GM23338 (cell line): ENCODE data around the gene FLNA. TPM values are rescaled to one million over a fixed set of nuclear protein-coding genes. Genes with fewer than 3 reads are reported as not detected.

Experiments
- ATAC-seq: fragments of 200-7000 bp; cut with Tn5 transposase; 3 replicates; pipeline ENCODE4 v1.9.1; 2020
- DNase-seq: peaks from one replicate; pipeline ENCODE4 v3.0.0-alpha.2; 2015; ENCODE audit warnings: low spot score
- H2AFZ ChIP-seq: fragments of 200-600 bp; sonication (generic); 2 replicates; pipeline ENCODE4 v1.8.0; 2016; ENCODE audit warnings: antibody characterized with exemption, mild to moderate bottlenecking, moderate library complexity
- H3F3A ChIP-seq: fragments of 200-600 bp; sonication (generic); replicated peaks from 2 replicates; pipeline ENCODE4 v1.8.0; 2017; ENCODE audit warnings: antibody characterized with exemption, mixed run types, low read depth
- H3K27ac ChIP-seq: fragments of 200-600 bp; sonication (generic); 2 replicates; pipeline ENCODE4 v1.6.1; 2016; ENCODE audit warnings: low read depth
- H3K27me3 ChIP-seq: fragments of 200-600 bp; sonication (generic); 2 replicates; pipeline ENCODE4 v1.8.0; 2016; ENCODE audit warnings: mild to moderate bottlenecking, mixed run types, moderate library complexity; ENCODE audit not compliant: insufficient read depth
- H3K36me3 ChIP-seq: fragments of 200-600 bp; sonication (generic); 2 replicates; pipeline ENCODE4 v1.8.0; 2016; ENCODE audit warnings: mild to moderate bottlenecking; ENCODE audit not compliant: insufficient read depth
- H3K4me1 ChIP-seq: fragments of 200-600 bp; sonication (generic); 2 replicates; pipeline ENCODE4 v1.8.0; 2016; ENCODE audit warnings: mild to moderate bottlenecking, moderate library complexity; ENCODE audit not compliant: insufficient read depth
- H3K4me2 ChIP-seq: fragments of 200-600 bp; sonication (generic); 2 replicates; pipeline ENCODE4 v1.7.1; 2017; ENCODE audit warnings: mixed run types
- H3K4me3 ChIP-seq: fragments of 200-600 bp; sonication (generic); 2 replicates; pipeline ENCODE4 v1.6.1; 2016; ENCODE audit warnings: mixed run types
- H3K79me2 ChIP-seq: fragments of 200-600 bp; sonication (generic); replicated peaks from 2 replicates; pipeline ENCODE4 v1.8.0; 2017; ENCODE audit warnings: mild to moderate bottlenecking; ENCODE audit not compliant: insufficient read depth
- H3K9me2 ChIP-seq: fragments of 200-600 bp; sonication (generic); 2 replicates; pipeline ENCODE4 v1.8.0; 2017; ENCODE audit not compliant: insufficient read depth
- H4K20me1 ChIP-seq: fragments of 200-600 bp; sonication (generic); replicated peaks from 2 replicates; pipeline ENCODE4 v1.8.0; 2017; ENCODE audit warnings: mild to moderate bottlenecking; ENCODE audit not compliant: insufficient read depth
- H3K27ac Mint-ChIP-seq: 2 replicates; pipeline ENCODE4 v1.8.0; 2020; ENCODE audit warnings: inconsistent platforms, mild to moderate bottlenecking, moderate library complexity, mixed read lengths
- H3K27me3 Mint-ChIP-seq: 3 replicates; pipeline ENCODE4 v1.8.0; 2022; ENCODE audit warnings: low read depth, mild to moderate bottlenecking, moderate library complexity, mixed read lengths, inconsistent platforms; ENCODE audit not compliant: insufficient read depth, poor library complexity
- H3K36me3 Mint-ChIP-seq: 3 replicates; pipeline ENCODE4 v1.8.0; 2021; ENCODE audit warnings: low read depth, mild to moderate bottlenecking, inconsistent platforms, moderate library complexity, mixed read lengths
- H3K4me1 Mint-ChIP-seq: 3 replicates; pipeline ENCODE4 v1.8.0; 2020; ENCODE audit warnings: mild to moderate bottlenecking, inconsistent platforms, mixed read lengths
- H3K4me3 Mint-ChIP-seq: 3 replicates; pipeline ENCODE4 v1.8.0; 2021; ENCODE audit warnings: moderate library complexity, mild to moderate bottlenecking, inconsistent platforms, mixed read lengths
- H3K9me3 Mint-ChIP-seq: 3 replicates; pipeline ENCODE4 v1.8.0; 2020; ENCODE audit warnings: moderate library complexity, mild to moderate bottlenecking, inconsistent platforms, mixed read lengths
- CTCF ChIP-seq, 2 experiments: fragments of 200-600 bp in 1 of 2; sonication (generic) in 1 of 2; conservative IDR thresholded peaks; 2 replicates each; pipeline versions ENCODE4 v1.5.1 to v1.6.1; 2016 to 2017; ENCODE audit warnings: antibody characterized with exemption in 2 of 2, low read depth in 2 of 2, mild to moderate bottlenecking in 2 of 2, moderate library complexity in 1 of 2
- EZH2 ChIP-seq: fragments of 200-600 bp; sonication (generic); IDR thresholded peaks from one replicate; pipeline ENCODE4 v1.8.0; 2017; ENCODE audit warnings: antibody characterized with exemption, mild to moderate bottlenecking, low read depth; ENCODE audit not compliant: unreplicated experiment
- EZH2phosphoT487 ChIP-seq: fragments of 200-600 bp; sonication (generic); IDR thresholded peaks from one replicate; pipeline ENCODE4 v1.8.1; 2018; ENCODE audit warnings: antibody characterized with exemption; ENCODE audit not compliant: unreplicated experiment
- POLR2AphosphoS5 ChIP-seq: IDR thresholded peaks from 2 replicates; pipeline ENCODE4 v1.6.1; 2016; ENCODE audit warnings: antibody characterized with exemption, low read depth
- polyA plus RNA-seq: library from polyadenylated mRNA; unstranded; fragments of >200 nt; fragmentation: Nextera tagmentation; extraction: Ambion mirVana; gene quantifications from 2 replicates; pipeline ENCODE4 v1.2.1, GENCODE V29; 2016
- total RNA-seq: library from RNA; depleted of rRNA; stranded (reverse); fragments of >200 nt; shearing (Covaris generic); gene quantifications from 2 replicates; pipeline ENCODE4 v1.2.3, GENCODE V29; 2014
- TF ChIP-seq, protein P1 (sequence below): fragments of 250-450 bp; sonication (Bioruptor Pico); IDR thresholded peaks from 2 replicates; pipeline ENCODE4 v1.5.0; 2020; ENCODE audit warnings: mild to moderate bottlenecking, moderate library complexity

FLNA gene
- total and polyA plus RNA-seq, 2 experiments from 2014 or later = 579 to 1,445 TPM

GRCh38 chrX:154351183-154352011, 23.0 kb downstream of the FLNA start (continued):
- TF ChIP-seq, protein P1, sequence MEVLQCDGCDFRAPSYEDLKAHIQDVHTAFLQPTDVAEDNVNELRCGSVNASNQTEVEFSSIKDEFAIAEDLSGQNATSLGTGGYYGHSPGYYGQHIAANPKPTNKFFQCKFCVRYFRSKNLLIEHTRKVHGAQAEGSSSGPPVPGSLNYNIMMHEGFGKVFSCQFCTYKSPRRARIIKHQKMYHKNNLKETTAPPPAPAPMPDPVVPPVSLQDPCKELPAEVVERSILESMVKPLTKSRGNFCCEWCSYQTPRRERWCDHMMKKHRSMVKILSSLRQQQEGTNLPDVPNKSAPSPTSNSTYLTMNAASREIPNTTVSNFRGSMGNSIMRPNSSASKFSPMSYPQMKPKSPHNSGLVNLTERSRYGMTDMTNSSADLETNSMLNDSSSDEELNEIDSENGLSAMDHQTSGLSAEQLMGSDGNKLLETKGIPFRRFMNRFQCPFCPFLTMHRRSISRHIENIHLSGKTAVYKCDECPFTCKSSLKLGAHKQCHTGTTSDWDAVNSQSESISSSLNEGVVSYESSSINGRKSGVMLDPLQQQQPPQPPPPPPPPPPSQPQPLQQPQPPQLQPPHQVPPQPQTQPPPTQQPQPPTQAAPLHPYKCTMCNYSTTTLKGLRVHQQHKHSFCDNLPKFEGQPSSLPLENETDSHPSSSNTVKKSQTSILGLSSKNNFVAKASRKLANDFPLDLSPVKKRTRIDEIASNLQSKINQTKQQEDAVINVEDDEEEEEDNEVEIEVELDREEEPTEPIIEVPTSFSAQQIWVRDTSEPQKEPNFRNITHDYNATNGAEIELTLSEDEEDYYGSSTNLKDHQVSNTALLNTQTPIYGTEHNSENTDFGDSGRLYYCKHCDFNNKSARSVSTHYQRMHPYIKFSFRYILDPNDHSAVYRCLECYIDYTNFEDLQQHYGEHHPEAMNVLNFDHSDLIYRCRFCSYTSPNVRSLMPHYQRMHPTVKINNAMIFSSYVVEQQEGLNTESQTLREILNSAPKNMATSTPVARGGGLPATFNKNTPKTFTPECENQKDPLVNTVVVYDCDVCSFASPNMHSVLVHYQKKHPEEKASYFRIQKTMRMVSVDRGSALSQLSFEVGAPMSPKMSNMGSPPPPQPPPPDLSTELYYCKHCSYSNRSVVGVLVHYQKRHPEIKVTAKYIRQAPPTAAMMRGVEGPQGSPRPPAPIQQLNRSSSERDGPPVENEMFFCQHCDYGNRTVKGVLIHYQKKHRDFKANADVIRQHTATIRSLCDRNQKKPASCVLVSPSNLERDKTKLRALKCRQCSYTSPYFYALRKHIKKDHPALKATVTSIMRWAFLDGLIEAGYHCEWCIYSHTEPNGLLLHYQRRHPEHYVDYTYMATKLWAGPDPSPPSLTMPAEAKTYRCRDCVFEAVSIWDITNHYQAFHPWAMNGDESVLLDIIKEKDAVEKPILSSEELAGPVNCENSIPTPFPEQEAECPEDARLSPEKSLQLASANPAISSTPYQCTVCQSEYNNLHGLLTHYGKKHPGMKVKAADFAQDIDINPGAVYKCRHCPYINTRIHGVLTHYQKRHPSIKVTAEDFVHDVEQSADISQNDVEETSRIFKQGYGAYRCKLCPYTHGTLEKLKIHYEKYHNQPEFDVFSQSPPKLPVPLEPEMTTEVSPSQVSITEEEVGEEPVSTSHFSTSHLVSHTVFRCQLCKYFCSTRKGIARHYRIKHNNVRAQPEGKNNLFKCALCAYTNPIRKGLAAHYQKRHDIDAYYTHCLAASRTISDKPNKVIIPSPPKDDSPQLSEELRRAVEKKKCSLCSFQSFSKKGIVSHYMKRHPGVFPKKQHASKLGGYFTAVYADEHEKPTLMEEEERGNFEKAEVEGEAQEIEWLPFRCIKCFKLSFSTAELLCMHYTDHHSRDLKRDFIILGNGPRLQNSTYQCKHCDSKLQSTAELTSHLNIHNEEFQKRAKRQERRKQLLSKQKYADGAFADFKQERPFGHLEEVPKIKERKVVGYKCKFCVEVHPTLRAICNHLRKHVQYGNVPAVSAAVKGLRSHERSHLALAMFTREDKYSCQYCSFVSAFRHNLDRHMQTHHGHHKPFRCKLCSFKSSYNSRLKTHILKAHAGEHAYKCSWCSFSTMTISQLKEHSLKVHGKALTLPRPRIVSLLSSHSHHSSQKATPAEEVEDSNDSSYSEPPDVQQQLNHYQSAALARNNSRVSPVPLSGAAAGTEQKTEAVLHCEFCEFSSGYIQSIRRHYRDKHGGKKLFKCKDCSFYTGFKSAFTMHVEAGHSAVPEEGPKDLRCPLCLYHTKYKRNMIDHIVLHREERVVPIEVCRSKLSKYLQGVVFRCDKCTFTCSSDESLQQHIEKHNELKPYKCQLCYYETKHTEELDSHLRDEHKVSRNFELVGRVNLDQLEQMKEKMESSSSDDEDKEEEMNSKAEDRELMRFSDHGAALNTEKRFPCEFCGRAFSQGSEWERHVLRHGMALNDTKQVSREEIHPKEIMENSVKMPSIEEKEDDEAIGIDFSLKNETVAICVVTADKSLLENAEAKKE (CRISPR knock-in tag) = no peak
- TF ChIP-seq POLR2AphosphoS5 (no peak), CTCF (conservative IDR thresholded peaks at IDR 0.05; ENCODE audit: low read depth in 2 of 2) (no peak)

DNA sequence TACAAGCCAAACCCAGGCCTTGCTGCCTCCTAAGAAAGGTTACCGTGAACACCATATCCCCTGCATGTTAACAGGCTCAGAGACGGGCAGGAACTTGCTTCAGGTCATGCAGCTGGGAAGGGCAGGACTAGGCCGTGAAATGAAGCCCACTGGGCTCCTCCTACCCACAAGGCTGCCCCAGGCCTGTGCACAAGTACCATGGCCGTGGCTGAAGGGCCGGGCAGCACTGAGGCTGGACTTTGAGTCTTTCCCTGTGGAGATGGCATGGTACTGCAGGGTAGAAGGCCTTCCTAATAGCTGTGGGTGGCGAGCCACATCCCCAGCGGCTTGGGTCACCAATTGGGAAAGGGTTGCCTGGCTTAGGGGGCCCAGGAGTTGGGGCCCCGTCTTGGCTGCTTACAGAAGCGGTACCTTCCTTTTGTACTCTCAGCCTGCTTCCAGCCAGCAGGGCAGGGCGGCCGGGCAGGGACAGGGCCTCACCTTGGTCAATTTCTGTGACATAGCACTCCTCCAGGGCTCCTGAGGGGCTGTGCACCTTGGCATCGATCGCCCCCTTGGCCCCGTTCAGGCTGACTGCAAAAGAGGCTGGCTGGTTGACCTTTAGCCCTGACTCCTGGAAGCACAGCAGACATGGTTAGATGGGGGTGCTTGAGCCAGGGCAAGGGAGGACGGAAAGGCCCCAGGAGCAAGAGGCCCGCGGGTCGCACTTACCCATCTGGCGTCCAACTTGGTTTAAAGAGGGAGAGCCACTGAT, 23.8 kb downstream of the FLNA start:
- peaks cover 10% of the 10 kb centered on the region for H3F3A ChIP-seq
- no peaks in the 10 kb centered on the region for H3K27me3 ChIP-seq
- H2AFZ ChIP-seq = no peak overlapping the region
- H3K4me1 ChIP-seq = no peaks in the 10 kb centered on the region
- H3K36me3 ChIP-seq = peaks cover 14% of the 10 kb centered on the region
- no peak for DNase-seq
- H3K9me3 Mint-ChIP-seq = no peaks in the 10 kb centered on the region
- H3K79me2 ChIP-seq = no peaks in the 10 kb centered on the region
- TF ChIP-seq EZH2 (no peak), EZH2phosphoT487 (no peak)
- no peak overlapping the region for H3K4me3 ChIP-seq
- H3K36me3 Mint-ChIP-seq = peaks cover 59% of the 10 kb centered on the region
- H3K4me2 ChIP-seq = no peak overlapping the region
- no peaks in the 10 kb centered on the region for H3K9me2 ChIP-seq
- H3K27ac ChIP-seq = no peak overlapping the region
- ATAC-seq = no peak
- no peak overlapping the region for H3K4me3 Mint-ChIP-seq
- peaks cover 8% of the 10 kb centered on the region for H3K27me3 Mint-ChIP-seq
- H3K27ac Mint-ChIP-seq = no peak overlapping the region
- peaks cover 5% of the 10 kb centered on the region; the same call in 2 of the 3 replicates for H3K4me1 Mint-ChIP-seq
- no peaks in the 10 kb centered on the region for H4K20me1 ChIP-seq
